ENCODE results near the gene PSMD9. TPM values are rescaled to one million over a fixed set of nuclear protein-coding genes. Genes with fewer than 3 reads are reported as not detected.
A peak's percentile ranks its signal among the peaks of the same experiment; 100 is the strongest.

The PSMD9 gene
- polyA plus RNA-seq, 1 donor (not counting 4 experiments of a cell fraction or from before 2014, with no cell fraction given), result 84.8 TPM

GRCh38 chr12:121964813-121965643 is 76.4 kb downstream of the PSMD9 start:
- no peak overlapping the region for H3K9ac ChIP-seq (ENCODE audit: control insufficient read depth, extremely low read depth, insufficient read depth, low read length)

GRCh38 chr12:121966959-121967358 is 78.4 kb downstream of the PSMD9 start:
- FAIRE-seq (no peak), DNase-seq (ENCODE audit: low read depth, low spot score) (no peak)
- Histone ChIP-seq H3K79me2 (ENCODE audit: control insufficient read depth, insufficient read depth, low read length) (no peaks in the 10 kb centered on the region), H3K27ac (ENCODE audit: control insufficient read depth, insufficient read depth, low read length) (no peak overlapping the region), H3K9me1 (ENCODE audit: control insufficient read depth, extremely low read depth, insufficient read depth, low read length) (no peaks in the 10 kb centered on the region), H3K9ac (ENCODE audit: control insufficient read depth, extremely low read depth, insufficient read depth, low read length) (no peak overlapping the region), H3K27me3 (ENCODE audit: control insufficient read depth, extremely low read depth, insufficient read depth, low read length) (no peaks in the 10 kb centered on the region), H4K20me1 (ENCODE audit: control insufficient read depth, extremely low read depth, insufficient read depth, low read length) (no peaks in the 10 kb centered on the region), H3K4me2 (ENCODE audit: control insufficient read depth, extremely low read depth, insufficient read depth, low read depth, low read length) (no peak overlapping the region), H3K36me3 (ENCODE audit: control insufficient read depth in 2 of 2, extremely low read depth in 1 of 2, insufficient read depth in 2 of 2, low read length in 2 of 2) (peaks cover 46 to 65% of the 10 kb centered on the region in 2 experiments), H3K4me1 (ENCODE audit: control insufficient read depth, extremely low read depth, insufficient read depth, low read length) (peaks cover 13% of the 10 kb centered on the region), H3K4me3 (ENCODE audit: control insufficient read depth in 2 of 3, extremely low read depth in 1 of 3, insufficient read depth in 2 of 3, low read depth in 1 of 3, low read length in 3 of 3) (no peak overlapping the region), H3K9me3 (ENCODE audit: control insufficient read depth, low read depth, low read length) (no peaks in the 10 kb centered on the region), H2AFZ (ENCODE audit: control insufficient read depth, low read length) (no peak overlapping the region)
- TF ChIP-seq EZH2 (IDR thresholded peaks at IDR 0.05; ENCODE audit: low read length), result no peak
- dilution Hi-C loops (cut with MboI; ENCODE audit: extremely low pct_ligation_motif_present, low sequenced_read_pairs), result no loop called here

More at GRCh38 chr12:121964813-121965643, 76.4 kb downstream of the PSMD9 start:
- dilution Hi-C loops (cut with MboI; ENCODE audit: extremely low pct_ligation_motif_present, low sequenced_read_pairs), result no loop called here
- no peaks in the 10 kb centered on the region for H4K20me1 ChIP-seq (ENCODE audit: control insufficient read depth, extremely low read depth, insufficient read depth, low read length)
- no peaks in the 10 kb centered on the region for H3K27me3 ChIP-seq (ENCODE audit: control insufficient read depth, extremely low read depth, insufficient read depth, low read length)
- H3K36me3 ChIP-seq (ENCODE audit: control insufficient read depth in 2 of 2, extremely low read depth in 1 of 2, insufficient read depth in 2 of 2, low read length in 2 of 2), result peaks cover 43 to 63% of the 10 kb centered on the region in 2 experiments
- no peak overlapping the region for H3K4me2 ChIP-seq (ENCODE audit: control insufficient read depth, extremely low read depth, insufficient read depth, low read depth, low read length)
- no peaks in the 10 kb centered on the region for H3K9me1 ChIP-seq (ENCODE audit: control insufficient read depth, extremely low read depth, insufficient read depth, low read length)
- DNase-seq (ENCODE audit: low read depth, low spot score), result peak; percentile 66
- H3K27ac ChIP-seq (ENCODE audit: control insufficient read depth, insufficient read depth, low read length), result peak overlapping the region; percentile 40
- peaks cover 16% of the 10 kb centered on the region for H3K4me1 ChIP-seq (ENCODE audit: control insufficient read depth, extremely low read depth, insufficient read depth, low read length)
- TF ChIP-seq CTCF (optimal IDR thresholded peaks at IDR 0.05 in 1 of 3, IDR thresholded peaks at IDR 0.05 in 1 of 3, conservative IDR thresholded peaks at IDR 0.05 in 1 of 3; ENCODE audit: extremely low read depth in 1 of 3, insufficient read depth in 2 of 3, low read length in 3 of 3), result no peak
- no peak for TF ChIP-seq EZH2 (IDR thresholded peaks at IDR 0.05; ENCODE audit: low read length)
- H3K79me2 ChIP-seq (ENCODE audit: control insufficient read depth, insufficient read depth, low read length), result no peaks in the 10 kb centered on the region
- H2AFZ ChIP-seq (ENCODE audit: control insufficient read depth, low read length), result no peak overlapping the region
- peak; percentile 53 for FAIRE-seq
- no peaks in the 10 kb centered on the region for H3K9me3 ChIP-seq (ENCODE audit: control insufficient read depth, low read depth, low read length)
- H3K4me3 ChIP-seq (ENCODE audit: control insufficient read depth in 2 of 3, extremely low read depth in 1 of 3, insufficient read depth in 2 of 3, low read depth in 1 of 3, low read length in 3 of 3), result no peak overlapping the region

Small RNA genes within 50 kb of the gene (small RNA-seq; reads per million reads assigned to genes)
- 0 reads per million in 3 experiments for gene AC069503.3 (ENCODE audit: insufficient read length in 3 of 3, low read depth in 3 of 3, low replicate concordance in 1 of 3)
- 0 reads per million in 3 experiments for gene RF00017 (ENCODE audit: insufficient read length in 3 of 3, low read depth in 3 of 3, low replicate concordance in 1 of 3)
- 0 reads per million in 3 experiments for gene RNU7-170P (ENCODE audit: insufficient read length in 3 of 3, low read depth in 3 of 3, low replicate concordance in 1 of 3)

Other genes with a start within 250 kb of the PSMD9 start
- gene MORN3, start 219.1 kb upstream of the PSMD9 start, polyA plus RNA-seq, result 0.30 to 0.59 TPM (median 0.57 TPM) in 3 replicates
- 6.9 to 10.5 TPM (median 10.0 TPM) in 3 replicates for gene TMEM120B, start 176.0 kb upstream of the PSMD9 start, polyA plus RNA-seq
- gene RHOF, start 95.1 kb upstream of the PSMD9 start, polyA plus RNA-seq, result 2.8 to 4.3 TPM (median 4.1 TPM) in 3 replicates
- gene SETD1B, start 84.8 kb upstream of the PSMD9 start, polyA plus RNA-seq, result 0.71 to 1.2 TPM (median 0.72 TPM) in 3 replicates
- gene HPD, start 29.9 kb upstream of the PSMD9 start, polyA plus RNA-seq, result not detected in 3 replicates
- 69.9 to 74.2 TPM (median 70.7 TPM) in 3 replicates for gene CFAP251, start 29.8 kb downstream of the PSMD9 start, polyA plus RNA-seq
- gene BCL7A, start 133.1 kb downstream of the PSMD9 start, polyA plus RNA-seq, result 9.6 to 17.2 TPM (median 12.8 TPM) in 3 replicates
- 4.7 to 17.8 TPM (median 5.5 TPM) in 3 replicates for gene MLXIP, start 190.0 kb downstream of the PSMD9 start, polyA plus RNA-seq